ENCODE data around the gene MIEF1. TPM values are rescaled to one million over a fixed set of nuclear protein-coding genes. Genes with fewer than 3 reads are reported as not detected.
A peak's percentile ranks its signal among the peaks of the same experiment; 100 is the strongest.

MIEF1 gene
- polyA plus RNA-seq, 6 donors from 2014 or later: 8.7 to 29.8 (median 19.2) TPM

DNA sequence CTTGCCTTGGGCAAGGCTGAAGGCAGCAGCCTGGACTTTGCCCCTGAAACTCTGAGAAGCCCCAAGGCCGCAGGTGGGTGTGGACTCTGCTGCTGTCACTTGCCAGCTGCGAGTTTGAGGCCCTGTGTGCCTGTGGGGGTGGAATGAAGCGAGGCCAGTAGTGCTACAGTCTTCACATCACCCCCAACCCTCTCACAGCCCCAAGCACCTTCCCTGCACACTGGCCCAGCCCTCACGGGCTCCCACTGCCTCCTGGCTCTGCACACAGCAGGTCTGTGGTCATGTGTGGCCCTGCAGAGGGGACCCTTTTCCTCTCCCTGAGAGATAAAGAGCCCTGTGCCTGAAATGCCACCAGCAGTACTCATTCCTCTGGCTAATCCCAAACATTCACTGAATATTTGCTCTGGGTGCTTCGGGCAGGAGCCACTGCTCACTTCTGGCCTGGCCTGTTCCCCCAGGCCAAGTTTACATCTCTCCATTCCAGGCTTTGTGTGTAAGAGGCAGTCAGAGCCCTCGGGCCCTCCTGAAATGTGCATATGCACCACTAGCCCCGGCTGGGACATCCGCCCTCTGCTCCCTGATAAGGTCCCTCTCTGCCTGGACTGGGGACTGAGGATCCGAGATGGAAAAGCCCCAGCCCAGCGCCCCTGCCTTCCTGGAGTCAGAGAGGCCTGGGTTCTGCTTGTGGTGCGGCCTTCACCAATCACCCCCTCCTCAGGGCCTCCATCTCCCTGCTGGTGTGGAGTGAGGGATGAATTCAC, 27.6 kb upstream of the MIEF1 start:
- no peak for DNase-seq
- Mint-ChIP-seq H3K4me3 (no peak overlapping the region), H3K36me3 (no peaks in the 10 kb centered on the region), H3K27ac (no peak overlapping the region), H3K27me3 (no peaks in the 10 kb centered on the region), H3K4me1 (peaks cover 29 to 42% (median 29%) of the 10 kb centered on the region in 3 donors), H3K9me3 (no peaks in the 10 kb centered on the region)
- no peak for ATAC-seq (ENCODE audit: low read depth in 2 of 2)

DNA sequence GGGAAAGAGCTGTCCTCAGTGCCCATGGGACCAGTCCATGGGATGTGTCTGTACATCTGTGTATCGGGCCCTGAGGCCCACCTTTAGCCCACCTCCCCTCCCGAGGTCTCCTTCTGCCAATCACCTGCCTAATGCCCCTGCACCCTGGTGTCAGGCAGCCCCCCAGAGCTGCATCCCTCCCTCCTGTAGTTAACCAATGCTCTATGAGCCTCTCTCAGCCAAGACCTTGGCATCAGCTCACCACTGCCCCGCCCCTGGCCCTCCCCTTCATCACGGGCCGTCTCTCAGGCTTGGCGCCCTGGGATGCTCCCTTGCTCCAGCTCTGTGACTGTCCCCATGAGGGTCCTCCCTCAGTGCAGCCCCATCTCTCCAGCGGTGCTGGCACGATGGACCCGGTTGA, 26.8 kb upstream of the MIEF1 start:
- H3K27me3 Mint-ChIP-seq: no peaks in the 10 kb centered on the region
- peak overlapping the region in 1 of 8 donors; percentile 42 for H3K4me3 Mint-ChIP-seq
- ATAC-seq (ENCODE audit: low read depth in 2 of 2) (no peak), DNase-seq (no peak)
- no peaks in the 10 kb centered on the region for H3K36me3 Mint-ChIP-seq
- H3K4me1 Mint-ChIP-seq: peaks cover 26 to 35% (median 29%) of the 10 kb centered on the region in 3 donors
- peak overlapping the region in 1 of 6 donors; percentile 62 for H3K27ac Mint-ChIP-seq
- H3K9me3 Mint-ChIP-seq: no peaks in the 10 kb centered on the region

DNA sequence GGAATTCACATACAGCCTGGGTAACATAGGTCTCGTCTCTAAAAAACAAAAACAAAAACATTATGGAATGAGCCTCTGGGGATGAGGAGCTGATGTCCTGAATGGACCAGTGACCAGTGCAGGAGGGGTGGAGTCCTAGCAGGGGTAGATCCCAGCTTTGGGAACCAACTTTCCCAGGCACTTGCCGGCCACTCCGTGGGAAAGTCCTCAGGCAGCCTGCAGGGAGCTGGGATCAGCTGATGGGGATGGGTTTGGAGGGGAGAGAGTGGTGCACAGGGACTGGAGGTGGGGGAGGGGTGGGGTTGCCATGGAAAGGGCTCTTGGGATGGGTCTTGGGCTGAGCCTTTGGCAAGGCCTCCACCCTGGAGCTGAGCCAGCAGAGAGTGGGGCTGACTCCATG, 26.2 kb upstream of the MIEF1 start:
- ATAC-seq (ENCODE audit: low read depth in 2 of 2) (no peak), DNase-seq (no peak)
- H3K27ac Mint-ChIP-seq: peak overlapping the region in 2 of 6 donors; percentile 29 to 62
- peak overlapping the region in 1 of 8 donors; percentile 42 for H3K4me3 Mint-ChIP-seq
- H3K4me1 Mint-ChIP-seq: peaks cover 23 to 30% (median 28%) of the 10 kb centered on the region in 3 donors
- no peaks in the 10 kb centered on the region for H3K9me3 Mint-ChIP-seq
- H3K36me3 Mint-ChIP-seq: no peaks in the 10 kb centered on the region
- H3K27me3 Mint-ChIP-seq: no peaks in the 10 kb centered on the region

DNA sequence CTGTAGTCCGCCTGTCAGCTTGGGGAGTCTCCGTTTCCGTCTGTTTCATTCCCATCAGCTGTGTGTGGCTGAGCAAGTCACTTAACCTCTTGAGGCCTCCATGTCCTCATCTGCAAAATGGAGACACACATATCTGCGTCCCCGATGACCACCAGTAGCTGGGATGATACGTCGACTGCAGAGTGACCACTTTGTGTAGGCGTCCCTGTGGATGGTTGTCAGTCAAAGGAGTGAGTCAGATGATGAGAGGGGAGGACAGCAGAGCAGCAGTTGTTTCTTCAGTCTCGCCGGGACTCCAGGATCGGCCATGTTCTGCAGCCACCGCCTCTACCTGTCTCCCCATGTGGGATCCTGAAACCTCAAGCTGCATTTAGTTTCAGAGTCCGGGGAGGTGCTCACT, 25.4 kb upstream of the MIEF1 start:
- H3K4me1 Mint-ChIP-seq: peaks cover 17 to 24% (median 23%) of the 10 kb centered on the region in 3 donors
- no peaks in the 10 kb centered on the region for H3K27me3 Mint-ChIP-seq
- ATAC-seq (ENCODE audit: low read depth in 2 of 2) (no peak), DNase-seq (no peak)
- H3K4me3 Mint-ChIP-seq: no peak overlapping the region
- H3K27ac Mint-ChIP-seq: no peak overlapping the region
- no peaks in the 10 kb centered on the region for H3K9me3 Mint-ChIP-seq
- H3K36me3 Mint-ChIP-seq: no peaks in the 10 kb centered on the region

GRCh38 chr22:39477542-39477941, 24.5 kb upstream of the MIEF1 start:
- Mint-ChIP-seq H3K27me3 (no peaks in the 10 kb centered on the region), H3K9me3 (no peaks in the 10 kb centered on the region), H3K36me3 (no peaks in the 10 kb centered on the region), H3K4me3 (no peak overlapping the region), H3K27ac (no peak overlapping the region), H3K4me1 (peaks cover 8 to 18% (median 14%) of the 10 kb centered on the region in 3 donors)
- DNase-seq (no peak), ATAC-seq (ENCODE audit: low read depth in 2 of 2) (no peak)

- Mint-ChIP-seq H3K9me3 (no peaks in the 10 kb centered on the region), H3K4me3 (no peak overlapping the region), H3K4me1 (peaks cover 0 to 10% (median 6%) of the 10 kb centered on the region in 3 donors), H3K27ac (no peak overlapping the region), H3K36me3 (no peaks in the 10 kb centered on the region), H3K27me3 (no peaks in the 10 kb centered on the region)
- no peak for ATAC-seq (ENCODE audit: low read depth in 2 of 2)
- DNase-seq: no peak
Observed at GRCh38 chr22:39478441-39478850, 23.6 kb upstream of the MIEF1 start.

DNA sequence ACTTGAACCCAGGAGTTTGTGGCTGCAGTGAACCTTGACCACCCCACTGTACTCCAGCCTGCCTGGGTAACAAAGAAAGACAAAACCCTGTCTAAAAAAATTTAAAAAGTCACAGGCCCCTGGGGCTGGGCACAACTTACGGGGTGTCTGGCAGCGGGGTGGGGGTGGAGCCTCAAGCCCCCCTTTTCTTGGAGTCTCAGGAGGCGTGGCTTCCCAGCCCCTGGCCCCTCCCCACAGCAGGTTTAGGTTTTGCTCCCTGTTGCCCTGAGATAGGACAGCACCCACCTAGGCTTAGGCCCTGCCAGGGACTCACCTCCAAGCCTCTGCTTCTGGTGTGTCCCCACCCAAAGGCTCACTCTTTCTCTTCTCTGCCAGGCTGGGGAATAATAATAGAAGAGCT, 22.8 kb upstream of the MIEF1 start:
- no peaks in the 10 kb centered on the region for H3K9me3 Mint-ChIP-seq
- DNase-seq: no peak
- H3K4me3 Mint-ChIP-seq: no peak overlapping the region
- no peaks in the 10 kb centered on the region for H3K36me3 Mint-ChIP-seq
- no peak for ATAC-seq (ENCODE audit: low read depth in 2 of 2)
- peak overlapping the region in 1 of 6 donors; percentile 17 for H3K27ac Mint-ChIP-seq
- H3K4me1 Mint-ChIP-seq: peaks cover 0 to 10% (median 0%) of the 10 kb centered on the region in 3 donors
- no peaks in the 10 kb centered on the region for H3K27me3 Mint-ChIP-seq

DNA sequence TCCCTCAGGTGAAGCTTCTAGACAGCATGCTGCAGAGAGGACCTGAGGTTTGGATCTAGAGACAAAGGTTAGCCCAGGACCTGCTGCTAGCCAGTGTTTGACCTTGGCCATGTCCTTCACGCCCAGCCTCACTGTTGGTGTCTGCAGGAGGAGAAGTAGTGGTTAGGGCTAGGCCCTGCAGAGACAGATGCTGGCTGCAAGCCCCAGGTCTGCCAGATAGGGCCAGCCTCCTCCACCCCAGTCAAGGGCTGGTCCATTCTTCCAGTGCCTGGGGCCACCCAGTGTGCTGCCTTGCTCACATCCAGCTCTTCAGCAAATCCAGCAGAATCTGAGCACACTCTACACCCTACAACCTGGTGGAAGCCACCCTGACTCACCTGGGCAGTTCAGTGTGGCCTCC, 21.5 kb upstream of the MIEF1 start:
- Mint-ChIP-seq H3K4me1 (peaks cover 0 to 9% (median 0%) of the 10 kb centered on the region in 3 donors), H3K4me3 (no peak overlapping the region)
- DNase-seq: no peak

GRCh38 chr22:39481054-39481453, 21.0 kb upstream of the MIEF1 start:
- DNase-seq (no peak), ATAC-seq (ENCODE audit: low read depth in 2 of 2) (no peak)
- Mint-ChIP-seq H3K36me3 (no peaks in the 10 kb centered on the region), H3K4me3 (no peak overlapping the region), H3K9me3 (no peaks in the 10 kb centered on the region), H3K4me1 (peaks cover 0 to 7% (median 0%) of the 10 kb centered on the region in 3 donors), H3K27me3 (no peaks in the 10 kb centered on the region), H3K27ac (peak overlapping the region in 2 of 6 donors; percentile 82 to 91)

More for the DNA sequence above, 21.5 kb upstream of the MIEF1 start:
- H3K27me3 Mint-ChIP-seq: no peaks in the 10 kb centered on the region
- H3K27ac Mint-ChIP-seq: no peak overlapping the region
- no peaks in the 10 kb centered on the region for H3K36me3 Mint-ChIP-seq
- no peak for ATAC-seq (ENCODE audit: low read depth in 2 of 2)
- no peaks in the 10 kb centered on the region for H3K9me3 Mint-ChIP-seq

- no peak overlapping the region for H3K27ac Mint-ChIP-seq
- ATAC-seq (ENCODE audit: low read depth in 2 of 2) (no peak), DNase-seq (no peak)
- H3K9me3 Mint-ChIP-seq: no peaks in the 10 kb centered on the region
- H3K4me1 Mint-ChIP-seq: peaks cover 0 to 7% (median 0%) of the 10 kb centered on the region in 3 donors
- H3K36me3 Mint-ChIP-seq: no peaks in the 10 kb centered on the region
- no peak overlapping the region for H3K4me3 Mint-ChIP-seq
- no peaks in the 10 kb centered on the region for H3K27me3 Mint-ChIP-seq
Observed at GRCh38 chr22:39481595-39481994, 20.5 kb upstream of the MIEF1 start.

DNA sequence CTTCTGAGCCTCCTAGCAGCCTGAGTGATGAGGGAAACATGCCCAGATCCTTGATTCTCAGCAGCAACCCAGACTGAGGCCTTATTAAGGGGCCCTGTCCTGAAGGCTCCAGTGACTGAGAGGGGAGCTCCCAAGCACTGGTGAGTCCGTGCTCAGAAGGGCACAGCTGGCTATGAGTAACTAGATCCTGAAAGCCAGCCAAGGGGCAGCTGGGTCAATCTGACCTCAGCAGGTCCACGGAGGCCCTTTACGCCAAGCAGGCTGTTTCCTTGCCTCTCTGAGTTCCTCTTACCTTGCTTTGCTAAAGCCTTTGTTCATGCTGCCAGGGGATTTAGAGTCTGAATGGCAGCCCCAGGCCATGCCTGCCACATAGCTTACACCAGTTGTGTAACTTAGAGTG, 19.3 kb upstream of the MIEF1 start:
- ATAC-seq (ENCODE audit: low read depth in 2 of 2) (no peak), DNase-seq (no peak)
- Mint-ChIP-seq H3K4me1 (peaks cover 0 to 7% (median 0%) of the 10 kb centered on the region in 3 donors), H3K36me3 (no peaks in the 10 kb centered on the region), H3K27me3 (no peaks in the 10 kb centered on the region), H3K4me3 (no peak overlapping the region), H3K27ac (no peak overlapping the region), H3K9me3 (no peaks in the 10 kb centered on the region)

DNA sequence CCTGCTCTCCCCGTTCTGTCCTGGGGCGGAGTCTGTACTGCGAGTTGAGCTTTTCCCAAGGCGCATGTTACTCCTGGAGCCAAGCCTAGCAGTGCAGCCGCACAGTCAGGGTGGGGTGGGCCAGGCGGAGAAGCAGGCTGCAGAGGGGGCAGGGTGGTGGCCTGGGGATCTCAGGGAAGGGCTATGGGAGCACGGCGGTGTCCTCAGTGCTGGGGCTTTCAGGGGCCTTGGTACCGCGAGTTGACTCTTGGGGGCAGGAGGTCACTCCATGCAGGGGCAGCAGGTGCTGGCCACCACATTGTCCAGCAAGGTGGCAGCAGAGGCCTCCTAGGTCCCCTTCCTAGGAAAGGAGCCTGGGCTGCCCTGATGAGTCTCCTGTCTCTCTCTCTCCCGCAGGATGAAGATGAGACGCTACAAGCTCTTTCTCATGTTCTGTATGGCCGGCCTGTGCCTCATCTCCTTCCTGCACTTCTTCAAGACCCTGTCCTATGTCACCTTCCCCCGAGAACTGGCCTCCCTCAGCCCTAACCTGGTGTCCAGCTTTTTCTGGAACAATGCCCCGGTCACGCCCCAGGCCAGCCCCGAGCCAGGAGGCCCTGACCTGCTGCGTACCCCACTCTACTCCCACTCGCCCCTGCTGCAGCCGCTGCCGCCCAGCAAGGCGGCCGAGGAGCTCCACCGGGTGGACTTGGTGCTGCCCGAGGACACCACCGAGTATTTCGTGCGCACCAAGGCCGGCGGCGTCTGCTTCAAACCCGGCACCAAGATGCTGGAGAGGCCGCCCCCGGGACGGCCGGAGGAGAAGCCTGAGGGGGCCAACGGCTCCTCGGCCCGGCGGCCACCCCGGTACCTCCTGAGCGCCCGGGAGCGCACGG, 14.9 kb upstream of the MIEF1 start:
- Mint-ChIP-seq H3K4me1 (peaks cover 14 to 15% (median 15%) of the 10 kb centered on the region in 3 donors), H3K4me3 (no peak overlapping the region), H3K9me3 (no peaks in the 10 kb centered on the region), H3K27me3 (no peaks in the 10 kb centered on the region), H3K27ac (no peak overlapping the region), H3K36me3 (no peaks in the 10 kb centered on the region)
- DNase-seq (no peak), ATAC-seq (ENCODE audit: low read depth in 2 of 2) (no peak)

GRCh38 chr22:39487826-39488520, 14.1 kb upstream of the MIEF1 start:
- Mint-ChIP-seq H3K9me3 (no peaks in the 10 kb centered on the region), H3K27ac (no peak overlapping the region), H3K4me3 (no peak overlapping the region), H3K27me3 (no peaks in the 10 kb centered on the region), H3K4me1 (peaks cover 15 to 16% (median 16%) of the 10 kb centered on the region in 3 donors), H3K36me3 (no peaks in the 10 kb centered on the region)
- ATAC-seq (ENCODE audit: low read depth in 2 of 2) (no peak), DNase-seq (no peak)

Data from naive B cell (primary cell).